ENCODE measurements around the gene ST6GALNAC2.
A peak's percentile ranks its signal among the peaks of the same experiment; 100 is the strongest.

Gene ST6GALNAC2

GRCh38 chr17:76556765-76557367 is 28.8 kb downstream of the ST6GALNAC2 start:
- DNase-seq (ENCODE audit: low spot score) = no peak

DNA sequence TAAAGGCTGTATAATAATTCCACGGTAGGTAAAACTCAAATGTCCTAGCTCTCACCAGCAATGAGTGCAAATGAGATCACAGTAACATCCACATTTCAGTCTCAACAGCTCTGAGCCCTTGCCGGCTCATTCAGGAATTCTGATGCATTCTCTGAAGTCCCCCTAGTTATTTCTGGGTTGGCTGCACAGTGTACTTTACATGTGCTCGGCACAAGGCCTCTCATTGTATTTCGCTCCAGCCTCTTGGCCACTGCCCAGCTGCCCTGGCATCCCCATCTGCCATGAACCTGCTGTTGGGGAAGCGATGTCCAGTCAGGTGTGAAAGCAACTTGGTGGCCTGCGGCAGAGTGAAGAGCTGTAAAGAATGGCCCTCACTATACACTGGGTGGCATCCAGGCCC is 31.5 kb downstream of the ST6GALNAC2 start:
- DNase-seq (ENCODE audit: low spot score) = no peak

- DNase-seq (ENCODE audit: low spot score) = no peak
Measured at GRCh38 chr17:76553178-76553908, 32.3 kb downstream of the ST6GALNAC2 start.

DNA sequence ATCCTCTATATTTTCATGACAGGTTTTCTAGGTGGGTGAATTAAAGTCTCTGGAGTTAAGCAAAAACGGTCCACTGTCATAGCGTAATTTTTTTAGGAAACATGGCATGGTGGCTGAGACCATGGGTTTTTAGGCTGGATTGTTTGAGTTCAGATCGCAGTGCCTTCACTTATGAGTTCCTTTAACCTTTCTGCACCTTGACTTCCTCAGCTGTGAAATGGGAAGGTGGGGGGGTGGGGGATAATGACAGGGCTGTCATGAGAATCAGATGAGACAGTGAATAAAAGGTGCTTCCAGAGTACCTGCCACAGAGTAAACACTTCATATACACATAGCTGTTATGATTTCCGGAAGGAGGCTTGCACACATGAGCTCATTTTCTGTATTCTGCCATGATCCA is 34.0 kb downstream of the ST6GALNAC2 start:
- no peak for DNase-seq (ENCODE audit: low spot score)

- DNase-seq (ENCODE audit: low spot score) = no peak
Measured at GRCh38 chr17:76550712-76551615, 34.7 kb downstream of the ST6GALNAC2 start.

DNA sequence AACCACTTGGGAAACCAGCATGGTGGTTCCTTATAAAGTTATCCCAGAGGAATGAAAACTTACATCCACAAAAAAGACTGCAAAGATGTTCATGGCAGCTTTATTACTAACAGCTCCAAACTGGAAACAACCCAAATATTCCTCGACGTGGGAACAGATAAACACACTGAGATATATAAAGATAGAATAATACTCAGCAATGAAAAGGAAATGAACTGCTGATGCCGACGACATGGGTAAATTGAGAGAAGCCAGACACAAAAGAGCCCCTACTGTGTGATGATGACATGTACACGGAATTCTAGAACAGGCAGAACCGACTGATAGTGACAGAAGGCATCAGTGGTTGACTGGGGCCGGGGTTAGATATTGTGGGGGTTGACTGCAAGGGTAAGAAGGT is 36.1 kb downstream of the ST6GALNAC2 start:
- DNase-seq (ENCODE audit: low spot score) = no peak

DNA sequence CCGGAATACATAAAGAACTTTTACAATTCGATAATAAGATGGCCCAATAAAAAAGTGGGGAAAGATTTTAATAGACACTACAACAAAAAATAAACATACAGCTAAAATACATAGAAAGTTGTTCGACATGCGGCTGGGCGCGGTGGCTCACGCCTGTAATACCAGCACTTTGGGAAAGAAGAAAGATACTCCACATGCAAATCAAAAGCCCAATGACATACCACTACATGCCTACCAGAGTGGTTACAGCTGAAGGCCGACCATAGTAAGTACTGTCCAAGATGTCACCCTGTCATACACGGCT is 36.5 kb downstream of the ST6GALNAC2 start:
- no peak for DNase-seq (ENCODE audit: low spot score)

- no peak for DNase-seq (ENCODE audit: low spot score)
Measured at GRCh38 chr17:76548378-76549214, 37.1 kb downstream of the ST6GALNAC2 start.

- DNase-seq (ENCODE audit: low spot score) = no peak
Measured at GRCh38 chr17:76547642-76548202, 37.9 kb downstream of the ST6GALNAC2 start.

GRCh38 chr17:76547183-76547641 is 38.4 kb downstream of the ST6GALNAC2 start:
- DNase-seq (ENCODE audit: low spot score) = peak; percentile 58

DNA sequence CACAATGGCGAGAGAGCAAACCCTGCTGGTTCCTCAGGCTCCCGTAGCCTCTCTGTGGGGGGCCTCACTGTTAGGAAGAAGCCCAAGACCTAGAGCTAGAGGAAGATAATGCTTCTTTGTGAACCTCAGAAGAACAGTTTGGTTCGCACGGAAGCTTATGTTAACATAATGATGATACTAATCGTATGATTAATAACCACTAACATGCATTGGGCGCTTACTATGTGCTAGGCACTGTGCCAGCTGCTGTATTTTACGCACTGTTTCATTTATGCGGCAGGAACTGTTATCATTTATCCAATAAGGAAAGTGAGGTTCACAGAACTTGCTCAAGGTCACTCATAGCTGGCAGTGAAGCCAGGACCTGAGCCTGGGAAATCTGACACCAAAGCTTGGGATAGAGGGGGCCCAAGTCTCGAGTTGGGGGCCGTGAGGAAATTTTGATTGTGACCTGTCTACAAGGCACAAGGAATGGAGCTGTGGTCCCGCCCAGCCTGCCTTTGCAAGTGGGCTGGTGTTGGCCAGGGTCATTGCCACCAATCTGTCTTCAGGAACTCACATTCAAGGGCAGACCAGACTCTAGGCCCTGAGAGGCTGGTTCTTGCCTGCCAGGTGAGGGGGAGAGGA is 39.0 kb downstream of the ST6GALNAC2 start:
- DNase-seq (ENCODE audit: low spot score) = no peak

DNA sequence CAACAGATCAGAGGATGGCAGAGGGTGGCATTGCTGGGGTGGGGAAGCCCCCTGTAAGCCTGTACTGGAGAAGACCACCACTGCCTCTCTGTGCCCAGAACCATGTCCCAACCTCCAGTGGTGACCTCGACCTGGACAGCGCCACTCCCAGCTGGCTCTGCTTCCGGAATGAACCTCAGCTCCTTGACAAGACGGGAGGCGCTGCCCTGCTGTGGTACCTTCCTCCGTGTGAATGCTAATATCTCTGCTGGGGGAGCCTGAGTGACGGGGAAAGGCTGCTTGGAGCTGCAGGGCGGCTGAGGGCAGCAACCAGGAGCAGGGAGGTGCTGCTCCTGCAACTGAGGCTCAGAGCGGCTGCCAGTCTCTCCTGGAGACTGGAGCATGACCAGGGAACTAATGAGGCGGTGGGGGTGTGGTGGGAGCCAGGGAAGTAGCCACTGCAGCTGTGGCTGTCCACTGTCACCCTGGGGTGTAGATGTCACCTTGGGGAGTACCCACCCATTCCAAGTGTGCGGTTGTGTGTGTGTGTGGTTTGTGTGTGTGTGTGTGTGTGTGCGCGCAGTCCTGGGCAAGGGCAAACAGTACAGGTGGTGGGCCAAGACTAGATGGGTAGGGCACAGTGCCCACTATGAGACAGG is 39.6 kb downstream of the ST6GALNAC2 start:
- no peak for DNase-seq (ENCODE audit: low spot score)

GRCh38 chr17:76544546-76545365 is 40.9 kb downstream of the ST6GALNAC2 start:
- no peak for DNase-seq (ENCODE audit: low spot score)

GRCh38 chr17:76543826-76544545 is 41.7 kb downstream of the ST6GALNAC2 start:
- DNase-seq (ENCODE audit: low spot score) = no peak

GRCh38 chr17:76543482-76543825 is 42.2 kb downstream of the ST6GALNAC2 start:
- DNase-seq (ENCODE audit: low spot score) = no peak

DNA sequence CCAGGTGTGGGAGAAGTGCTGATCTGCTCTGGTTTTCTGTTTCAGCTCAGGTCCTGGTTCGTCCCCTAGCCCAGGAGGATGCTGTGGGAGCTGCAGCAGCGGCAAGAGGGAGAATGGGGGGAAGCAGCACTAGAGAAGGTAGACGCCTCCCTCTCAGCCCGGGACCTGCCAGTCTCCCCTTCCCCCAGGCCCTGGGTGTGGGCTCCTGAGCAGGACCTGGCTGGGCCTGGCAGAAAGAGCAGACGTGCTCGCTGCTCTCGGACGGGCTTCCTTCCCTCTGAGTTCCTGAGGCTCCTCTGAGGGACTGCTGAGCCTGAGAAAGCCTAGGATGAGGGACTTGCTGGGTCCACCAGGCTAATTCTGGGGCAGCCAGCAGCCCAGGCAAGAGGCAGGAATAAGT is 42.7 kb downstream of the ST6GALNAC2 start:
- DNase-seq (ENCODE audit: low spot score) = no peak

GRCh38 chr17:76542566-76542971 is 43.1 kb downstream of the ST6GALNAC2 start:
- DNase-seq (ENCODE audit: low spot score) = no peak

GRCh38 chr17:76541739-76542454 is 43.8 kb downstream of the ST6GALNAC2 start:
- no peak for DNase-seq (ENCODE audit: low spot score)

Measured in CD4-positive, alpha-beta T cell treated with Interleukin-6 at 100 ng/mL for 8 hours (primary cell).